Skeletal muscle cell (primary cell): ENCODE data around the gene DVL3.
"Not testable (repeated sequence)": the region's sequence is repeated elsewhere in the genome, so short reads cannot be mapped to it uniquely, and the experiment has no call there.

Experiments
- DNase-seq: peaks from one replicate; pipeline ENCODE4 v3.0.0-alpha.2; 2010; ENCODE audit warnings: low read depth
- H3K4me3 ChIP-seq: 2 replicates; pipeline ENCODE4 v1.5.1; 2011; ENCODE audit warnings: low read depth, mild to moderate bottlenecking, control low read depth, low read length, moderate library complexity

DVL3 gene

GRCh38 chr3:184154885-184155643 lies at the start of gene DVL3:
DVL3 (plus strand) TSS chr3:184155377; CDS start chr3:184155636, 259 bp downstream.
- H3K4me3 ChIP-seq: peak within 1 kb of the TSS; percentile 98
- no peak for DNase-seq

GRCh38 chr3:184110316-184110725 lies 44.9 kb upstream of the DVL3 start:
- DNase-seq: no peak
- H3K4me3 ChIP-seq: no peak overlapping the region

- DNase-seq: no peak
- no peak overlapping the region for H3K4me3 ChIP-seq
These were observed 39.2 kb upstream of the DVL3 start for GRCh38 chr3:184116017-184116416.

GRCh38 chr3:184117636-184118035 lies 37.5 kb upstream of the DVL3 start:
- H3K4me3 ChIP-seq: no peak overlapping the region
- DNase-seq: no peak

- DNase-seq, H3K4me3 ChIP-seq: not testable (repeated sequence)
These were observed 34.1 kb upstream of the DVL3 start for GRCh38 chr3:184121031-184121430.

GRCh38 chr3:184126006-184126405 lies 29.2 kb upstream of the DVL3 start:
- DNase-seq: no peak
- no peak overlapping the region for H3K4me3 ChIP-seq

- no peak for DNase-seq
- H3K4me3 ChIP-seq: no peak overlapping the region
These were observed 26.2 kb upstream of the DVL3 start for GRCh38 chr3:184129012-184129411.

GRCh38 chr3:184132945-184133344 lies 22.2 kb upstream of the DVL3 start:
- DNase-seq: no peak
- H3K4me3 ChIP-seq: no peak overlapping the region

- H3K4me3 ChIP-seq: peak overlapping the region; percentile 62
- DNase-seq: peak; percentile 51
These were observed 21.1 kb upstream of the DVL3 start for GRCh38 chr3:184133840-184134745.

GRCh38 chr3:184134746-184135148 lies 20.4 kb upstream of the DVL3 start:
- DNase-seq: no peak
- H3K4me3 ChIP-seq: peak overlapping the region; percentile 62

- peak within 1 kb of the TSS; percentile 62 for H3K4me3 ChIP-seq
- DNase-seq: peak; percentile 80
These were observed 19.8 kb upstream of the DVL3 start, which contains the start of gene EIF2B5 for GRCh38 chr3:184135149-184135910. EIF2B5 (plus strand) TSS chr3:184135358; CDS start chr3:184135386, 28 bp downstream.

- peak overlapping the region; percentile 62 for H3K4me3 ChIP-seq
- no peak for DNase-seq
These were observed 19.3 kb upstream of the DVL3 start for GRCh38 chr3:184135911-184136260.

- no peak overlapping the region for H3K4me3 ChIP-seq
- DNase-seq: no peak
These were observed 14.7 kb upstream of the DVL3 start for GRCh38 chr3:184140436-184140835.

GRCh38 chr3:184142199-184142598 lies 13.0 kb upstream of the DVL3 start:
- no peak overlapping the region for H3K4me3 ChIP-seq
- DNase-seq: no peak

- H3K4me3 ChIP-seq: no peak overlapping the region
- no peak for DNase-seq
These were observed 11.8 kb upstream of the DVL3 start for GRCh38 chr3:184143327-184143726.

- no peak overlapping the region for H3K4me3 ChIP-seq
- no peak for DNase-seq
These were observed 10.7 kb upstream of the DVL3 start for GRCh38 chr3:184144505-184144904.

- DNase-seq: no peak
- H3K4me3 ChIP-seq: no peak overlapping the region
These were observed 10.1 kb upstream of the DVL3 start for GRCh38 chr3:184145111-184145524.

GRCh38 chr3:184145751-184146270 lies 9.4 kb upstream of the DVL3 start:
- no peak for DNase-seq
- no peak overlapping the region for H3K4me3 ChIP-seq

GRCh38 chr3:184148076-184148475 lies 7.1 kb upstream of the DVL3 start:
- no peak overlapping the region for H3K4me3 ChIP-seq
- no peak for DNase-seq

- no peak for DNase-seq
- no peak overlapping the region for H3K4me3 ChIP-seq
These were observed 6.1 kb upstream of the DVL3 start for GRCh38 chr3:184149123-184149522.
